ENCODE data around the gene CUX1.

The CUX1 gene

DNA sequence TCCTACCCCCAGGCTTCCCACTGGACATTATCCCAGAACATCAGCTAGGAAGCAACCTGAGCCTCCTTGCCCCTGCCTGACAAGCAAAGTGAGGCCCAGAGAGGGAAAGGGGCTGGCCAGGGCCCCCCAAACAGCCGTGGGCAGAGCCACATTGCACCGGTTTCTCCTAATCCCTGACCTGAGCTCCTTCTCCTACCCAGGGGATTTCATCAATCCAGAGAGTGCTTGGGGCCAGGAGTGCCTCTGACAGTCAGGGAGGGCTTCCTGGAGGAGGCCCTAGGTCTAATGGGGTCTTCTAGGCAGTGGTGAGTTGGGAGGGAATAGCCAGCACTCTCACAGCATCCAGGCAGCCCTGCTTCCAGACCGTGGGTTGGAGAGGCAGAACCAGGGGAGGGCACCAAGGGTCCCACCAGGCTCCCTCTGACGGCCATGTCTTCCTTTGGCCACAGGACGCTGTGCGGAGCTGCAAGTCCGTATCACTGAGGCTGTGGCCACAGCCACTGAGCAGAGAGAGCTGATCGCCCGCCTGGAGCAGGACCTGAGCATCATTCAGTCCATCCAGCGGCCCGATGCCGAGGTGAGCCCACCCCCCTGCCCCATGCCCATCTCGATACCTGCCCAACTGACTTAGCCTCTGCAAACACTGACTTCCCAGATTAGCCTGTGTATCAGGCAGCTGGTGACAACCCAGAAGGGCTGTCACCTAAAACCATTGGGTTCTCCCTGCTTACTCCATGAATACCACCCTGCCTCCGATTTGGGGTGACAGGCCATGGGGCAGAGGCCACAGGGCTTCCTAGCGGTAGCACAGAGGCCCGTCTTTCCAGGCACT lies 455.7 kb downstream of the CUX1 start:
- DNase-seq (ENCODE audit: low read depth): no peak

GRCh38 chr7:102273749-102274712 lies 456.6 kb downstream of the CUX1 start:
- DNase-seq (ENCODE audit: low read depth): no peak

- DNase-seq (ENCODE audit: low read depth): no peak
These were observed 457.8 kb downstream of the CUX1 start for GRCh38 chr7:102275123-102275703.

DNA sequence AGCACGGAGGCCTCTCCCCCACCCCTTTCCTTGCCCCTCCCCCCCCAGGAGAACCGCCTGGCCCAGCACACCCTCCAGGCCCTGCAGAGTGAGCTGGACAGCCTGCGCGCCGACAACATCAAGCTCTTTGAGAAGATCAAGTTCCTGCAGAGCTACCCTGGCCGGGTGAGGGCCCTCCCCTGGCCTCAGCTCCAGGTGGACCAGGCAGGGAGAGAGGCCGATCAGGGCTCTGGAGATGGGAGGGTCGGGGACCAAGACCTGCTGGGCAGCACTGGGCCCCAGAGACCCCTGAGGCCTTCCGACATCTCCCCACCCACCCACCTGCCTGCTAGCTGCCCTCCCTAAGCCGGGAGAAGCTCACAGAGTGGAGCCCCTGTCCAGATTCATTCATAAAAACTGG lies 460.5 kb downstream of the CUX1 start:
- no peak for DNase-seq (ENCODE audit: low read depth)

DNA sequence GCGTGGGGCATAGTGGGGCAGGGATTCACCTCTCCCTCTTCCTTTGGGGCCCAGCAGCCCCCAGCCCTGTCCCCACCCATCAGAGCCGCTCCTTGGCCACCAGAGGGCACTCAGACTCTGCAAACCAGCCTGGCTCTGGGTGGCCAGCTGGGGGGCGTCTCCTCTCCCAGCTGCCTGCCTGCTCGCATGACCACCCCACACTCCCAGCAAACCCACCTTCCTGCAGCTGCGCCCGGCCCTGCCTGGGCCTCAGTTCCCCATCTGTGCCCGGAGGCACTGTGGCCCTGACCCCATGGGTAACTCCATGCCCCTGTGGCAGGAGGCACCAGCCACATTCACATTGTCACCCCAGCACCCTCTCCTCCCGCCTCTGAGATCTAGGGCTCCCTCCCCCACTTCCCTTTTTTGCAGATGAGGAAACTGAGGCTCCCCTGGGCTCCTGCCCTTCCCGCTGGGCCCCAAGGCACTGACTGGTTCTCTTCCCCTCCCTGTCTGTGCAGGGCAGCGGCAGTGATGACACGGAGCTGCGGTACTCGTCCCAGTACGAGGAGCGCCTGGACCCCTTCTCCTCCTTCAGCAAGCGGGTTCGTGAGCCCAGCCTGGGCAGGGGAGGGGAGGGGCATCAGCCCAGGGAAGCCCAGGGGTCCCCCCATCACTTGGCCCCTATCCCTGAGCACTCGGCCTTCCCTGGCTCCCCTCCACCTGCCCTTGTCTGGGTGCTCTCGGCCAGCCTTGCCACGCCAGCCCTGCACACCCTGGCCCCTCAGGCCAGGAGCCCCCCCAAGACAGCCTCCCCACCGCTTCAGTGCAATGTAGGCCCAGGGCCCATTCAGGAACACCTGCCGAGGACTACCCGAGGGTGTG lies 462.3 kb downstream of the CUX1 start:
- peak; percentile 37 for DNase-seq (ENCODE audit: low read depth)

GRCh38 chr7:102280521-102280920 lies 463.1 kb downstream of the CUX1 start:
- no peak for DNase-seq (ENCODE audit: low read depth)

GRCh38 chr7:102281785-102282184 lies 464.4 kb downstream of the CUX1 start:
- no peak for DNase-seq (ENCODE audit: low read depth)

GRCh38 chr7:102282465-102283362 lies 465.3 kb downstream of the CUX1 start:
- DNase-seq (ENCODE audit: low read depth): no peak

- no peak for DNase-seq (ENCODE audit: low read depth)
These were observed 466.2 kb downstream of the CUX1 start for GRCh38 chr7:102283477-102284189.

GRCh38 chr7:102284399-102284798 lies 467.0 kb downstream of the CUX1 start:
- DNase-seq (ENCODE audit: low read depth): no peak

GRCh38 chr7:102284891-102285539 lies 467.6 kb downstream of the CUX1 start:
- DNase-seq (ENCODE audit: low read depth): no peak

DNA sequence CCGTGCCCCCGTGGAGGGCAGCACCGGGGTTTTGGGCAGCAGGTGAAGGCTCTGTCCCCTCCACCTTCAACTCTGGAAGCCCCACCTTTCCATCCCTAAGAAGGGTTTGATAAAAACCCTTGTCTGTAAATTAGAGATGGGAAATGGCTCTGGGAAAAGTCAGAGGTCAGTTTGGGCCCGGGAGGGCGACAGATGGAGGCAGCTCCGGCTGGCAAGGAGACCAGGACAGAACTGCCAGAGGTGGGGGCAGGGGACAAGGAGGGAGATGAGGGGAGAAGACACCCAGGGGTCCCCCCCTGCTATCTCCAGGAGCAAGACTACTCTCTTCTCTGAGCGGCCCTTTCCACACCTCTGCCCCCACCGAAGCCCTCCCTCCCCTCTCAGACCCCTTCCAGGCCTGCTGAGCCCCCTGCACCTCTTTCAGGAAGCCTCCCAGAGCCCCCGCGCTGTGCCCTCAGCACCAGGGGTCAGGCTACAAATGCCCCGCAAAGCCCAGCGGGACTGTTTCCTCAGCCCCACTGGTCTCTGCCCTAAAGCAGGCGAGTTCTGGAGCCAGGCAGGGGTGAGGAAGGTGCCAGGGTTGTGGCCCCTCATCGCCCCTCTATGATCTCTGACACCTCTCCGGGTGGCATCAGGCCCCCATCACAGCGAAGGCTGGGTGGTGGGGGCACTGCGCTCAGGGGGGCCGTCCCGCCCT lies 468.3 kb downstream of the CUX1 start:
- DNase-seq (ENCODE audit: low read depth): no peak

DNA sequence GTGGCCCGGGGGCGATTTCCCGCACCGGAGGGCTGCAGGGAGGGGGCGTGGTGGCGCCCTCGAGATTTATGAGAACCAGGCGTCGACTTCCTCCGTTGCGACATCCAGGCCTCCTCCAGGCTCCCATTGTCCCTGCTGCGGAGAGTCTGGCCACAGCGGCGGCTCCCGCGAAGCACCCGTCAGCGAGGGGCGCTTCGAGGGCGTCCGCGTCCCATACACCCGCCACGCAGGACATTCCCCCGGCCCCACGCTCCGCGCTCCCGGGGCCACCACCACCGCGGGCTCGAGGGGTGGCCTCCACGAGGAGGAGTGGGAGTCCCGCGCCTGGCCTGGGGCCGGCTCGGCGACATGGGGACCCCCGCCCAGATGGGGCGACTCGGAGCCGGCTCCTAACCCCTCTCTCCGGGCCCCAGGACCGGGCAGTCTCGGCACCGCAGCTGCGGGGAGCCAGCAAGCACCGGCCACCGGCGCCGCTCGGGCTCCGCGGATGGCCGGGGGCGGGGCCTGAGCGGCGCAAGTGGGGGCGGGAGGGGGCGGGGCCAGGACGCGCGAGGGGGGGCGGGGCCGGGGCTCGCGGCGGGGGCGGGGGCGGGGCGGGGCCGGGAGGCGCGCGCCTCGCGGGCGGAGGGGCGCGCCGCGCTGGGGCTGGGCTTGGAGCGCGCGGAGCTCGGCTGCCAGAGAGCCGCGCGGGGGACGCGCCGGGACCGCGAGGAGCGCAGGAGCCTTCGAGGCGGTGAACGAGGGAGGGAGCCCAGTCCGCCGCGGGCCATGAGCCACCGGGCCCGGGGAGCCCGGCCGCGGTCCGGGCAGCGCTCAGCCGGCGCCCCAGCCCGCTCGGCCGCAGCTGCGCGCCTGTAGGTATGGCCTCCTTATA lies 469.0 kb downstream of the CUX1 start, which contains the start of gene SH2B2:
SH2B2 (plus strand) TSS at position 632 of the 874 bp plus-strand sequence. CDS start 13,683 bp downstream, outside the sequence.
- peak; percentile 14 for DNase-seq (ENCODE audit: low read depth)

GRCh38 chr7:102287111-102287980 lies 469.9 kb downstream of the CUX1 start:
- no peak for DNase-seq (ENCODE audit: low read depth)

DNA sequence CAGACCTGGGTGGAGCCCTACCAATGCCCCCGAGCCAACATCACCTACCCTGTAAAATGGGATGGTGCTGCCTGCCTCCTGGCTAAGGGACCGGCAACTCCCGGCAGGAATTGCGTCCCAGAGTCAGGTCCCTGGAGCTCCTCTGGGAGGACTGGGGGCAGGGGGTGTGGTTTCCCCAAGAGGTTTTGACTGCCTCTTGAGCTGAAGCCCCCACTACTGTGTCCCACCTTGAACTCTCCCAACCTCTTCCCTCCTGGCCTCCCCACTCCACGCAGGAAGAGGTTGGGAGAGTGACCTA lies 470.5 kb downstream of the CUX1 start:
- no peak for DNase-seq (ENCODE audit: low read depth)

DNA sequence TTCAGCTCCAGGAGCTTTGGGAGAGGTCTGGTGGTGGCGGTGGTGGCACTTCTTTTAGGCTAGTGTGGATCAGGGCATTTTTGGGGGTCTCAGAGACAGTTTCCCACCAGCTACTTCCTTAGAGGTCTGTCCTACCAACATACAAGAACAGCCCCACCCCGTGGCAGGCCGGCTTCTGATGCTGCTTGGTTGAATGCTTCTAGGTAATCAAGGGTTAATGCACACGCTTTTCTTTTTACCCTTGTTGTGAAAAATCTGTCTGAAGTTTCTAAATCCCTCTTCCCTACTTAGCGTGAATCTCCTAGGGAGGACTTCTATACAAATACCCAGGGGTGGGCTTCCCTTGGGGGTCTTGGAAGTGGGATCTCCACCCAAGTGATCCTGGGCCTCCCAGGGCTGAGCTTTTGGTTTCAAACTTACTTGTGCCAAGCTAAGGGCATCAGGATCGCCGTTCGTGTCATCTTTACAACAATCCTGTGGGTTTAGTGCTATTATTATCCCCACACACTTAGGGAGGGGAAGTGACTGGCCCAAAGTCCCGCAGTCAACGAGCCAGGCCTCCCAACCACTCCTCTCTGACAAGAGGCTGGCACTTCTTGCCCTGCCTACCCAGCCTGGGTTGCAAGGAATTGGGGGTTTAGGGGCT lies 471.0 kb downstream of the CUX1 start:
- DNase-seq (ENCODE audit: low read depth): no peak
